Kidney (tissue), 14 donors: Measurements from ENCODE around the gene PRRC2A. TPM values are rescaled to one million over a fixed set of nuclear protein-coding genes. Genes with fewer than 3 reads are reported as not detected.

ENCODE experiments used
- DNase-seq, 5 donors: peaks; one replicate each; pipeline ENCODE4 v3.0.0-alpha.2; 2013 to 2020
- FAIRE-seq: peaks from 2 replicates; lab custom pipeline; 2012; peaks lifted over from hg19 to GRCh38; lab: Jason Lieb, UNC
- H3K27ac ChIP-seq, 2 donors: one replicate each; pipeline ENCODE4 v1.7.0; 2013; ENCODE audit warnings: low read depth in 2 of 2, low read length in 2 of 2, inconsistent platforms in 1 of 2
- H3K27me3 ChIP-seq: one replicate; pipeline ENCODE4 v1.7.1; 2013; ENCODE audit warnings: low read length, inconsistent platforms; ENCODE audit not compliant: control insufficient read depth, insufficient read depth
- H3K36me3 ChIP-seq, 3 donors: one replicate each; pipeline versions ENCODE4 v1.7.0 to v1.7.1; 2013; ENCODE audit warnings: low read length in 3 of 3, control low read depth in 1 of 3, inconsistent platforms in 1 of 3; ENCODE audit not compliant: insufficient read depth in 3 of 3, control insufficient read depth in 2 of 3
- H3K4me1 ChIP-seq, 3 donors: one replicate each; pipeline versions ENCODE4 v1.7.0 to v1.7.1; 2013; ENCODE audit warnings: low read length in 3 of 3, inconsistent platforms in 1 of 3, low read depth in 1 of 3; ENCODE audit not compliant: control insufficient read depth in 2 of 3, insufficient read depth in 2 of 3
- H3K4me3 ChIP-seq, 3 donors: one replicate each; pipeline versions ENCODE4 v1.7.0 to v1.8.1; 2013; ENCODE audit warnings: low read length in 3 of 3, control low read depth in 1 of 3, inconsistent platforms in 1 of 3
- H3K9ac ChIP-seq, 3 donors: one replicate each; pipeline versions ENCODE4 v1.7.0 to v1.7.1; 2013; ENCODE audit warnings: low read length in 3 of 3, control low read depth in 1 of 3, inconsistent platforms in 1 of 3
- H3K9me3 ChIP-seq, 3 donors: one replicate each; pipeline versions ENCODE4 v1.7.0 to v1.7.1; 2013; ENCODE audit warnings: low read length in 3 of 3, control low read depth in 1 of 3, inconsistent platforms in 1 of 3; ENCODE audit not compliant: control insufficient read depth in 2 of 3, insufficient read depth in 1 of 3
- intact Hi-C: fragments of 100-400 bp; cut with DNase I; formaldehyde crosslinking; loops from one replicate; pipeline ENCODE4 v1.11.1; 2022
- polyA plus RNA-seq: library from polyadenylated mRNA; stranded (reverse); fragments of 350-450 nt; fragmentation: Illumina TruSeq; extraction: RNeasy Lipid Tissue Mini Kit (QIAGEN cat#74804); gene quantifications from one replicate; pipeline ENCODE4 v1.2.3, GENCODE V29; 2014; ENCODE audit warnings: low read depth, low replicate concordance; ENCODE audit not compliant: insufficient read depth
- total RNA-seq: library from RNA; stranded (reverse); fragmentation: NEBNext Ultra II Directional; extraction: Animal tissue kit (Norgen Biotek cat#: 25700); gene quantifications from one replicate; pipeline ENCODE4 v1.2.1, GENCODE V29; 2021
- TF ChIP-seq, protein P1 (sequence below): IDR thresholded peaks from 3 replicates; pipeline ENCODE4 v1.5.1; 2012; ENCODE audit warnings: mild to moderate bottlenecking, moderate library complexity, borderline replicate concordance; ENCODE audit not compliant: insufficient read depth; ENCODE audit errors: extremely low read depth
- donor health status: control.
- donor health status: control.
- donor health status: control.
- donor health status: control.
- donor health status: control.
- donor health status: DM: yes; HTN: yes; CAD: no.
- donor health status: Normal renal cell carcinoma (clear cell type).

Gene PRRC2A
- total and polyA plus RNA-seq, 2 donors from 2014 or later, result 84.6 to 159 TPM

DNA sequence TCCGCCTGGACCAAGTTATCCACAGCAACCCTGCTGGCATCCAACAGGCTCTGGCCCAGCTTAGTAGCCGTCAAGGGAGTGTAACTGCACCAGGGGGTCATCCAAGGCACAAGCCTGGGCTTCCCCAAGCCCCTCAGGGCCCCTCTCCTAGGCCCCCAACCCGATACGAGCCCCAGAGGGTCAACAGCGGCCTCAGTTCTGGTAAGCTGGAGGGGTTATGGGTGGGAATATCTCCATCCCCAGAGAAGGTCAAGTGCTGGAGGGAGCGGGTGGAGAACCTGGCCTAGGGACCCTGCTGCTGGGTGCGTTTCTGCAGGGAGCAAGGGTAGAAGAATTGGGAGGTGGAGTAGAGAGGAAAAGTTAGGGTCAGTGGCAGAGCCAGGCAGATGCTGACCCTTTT, 12.9 kb downstream of the PRRC2A start:
- H3K4me1 ChIP-seq, result no peaks in the 10 kb centered on the region
- H3K36me3 ChIP-seq, result peaks cover 12 to 77% (median 34%) of the 10 kb centered on the region in 3 donors
- DNase-seq (no peak), FAIRE-seq (no peak)
- TF ChIP-seq, protein P1, sequence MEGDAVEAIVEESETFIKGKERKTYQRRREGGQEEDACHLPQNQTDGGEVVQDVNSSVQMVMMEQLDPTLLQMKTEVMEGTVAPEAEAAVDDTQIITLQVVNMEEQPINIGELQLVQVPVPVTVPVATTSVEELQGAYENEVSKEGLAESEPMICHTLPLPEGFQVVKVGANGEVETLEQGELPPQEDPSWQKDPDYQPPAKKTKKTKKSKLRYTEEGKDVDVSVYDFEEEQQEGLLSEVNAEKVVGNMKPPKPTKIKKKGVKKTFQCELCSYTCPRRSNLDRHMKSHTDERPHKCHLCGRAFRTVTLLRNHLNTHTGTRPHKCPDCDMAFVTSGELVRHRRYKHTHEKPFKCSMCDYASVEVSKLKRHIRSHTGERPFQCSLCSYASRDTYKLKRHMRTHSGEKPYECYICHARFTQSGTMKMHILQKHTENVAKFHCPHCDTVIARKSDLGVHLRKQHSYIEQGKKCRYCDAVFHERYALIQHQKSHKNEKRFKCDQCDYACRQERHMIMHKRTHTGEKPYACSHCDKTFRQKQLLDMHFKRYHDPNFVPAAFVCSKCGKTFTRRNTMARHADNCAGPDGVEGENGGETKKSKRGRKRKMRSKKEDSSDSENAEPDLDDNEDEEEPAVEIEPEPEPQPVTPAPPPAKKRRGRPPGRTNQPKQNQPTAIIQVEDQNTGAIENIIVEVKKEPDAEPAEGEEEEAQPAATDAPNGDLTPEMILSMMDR, result no peak
- no peaks in the 10 kb centered on the region for H3K9me3 ChIP-seq
- H3K9ac ChIP-seq, result no peak overlapping the region
- intact Hi-C loops, result no loop called here
- no peak overlapping the region for H3K4me3 ChIP-seq
- H3K27me3 ChIP-seq, result no peaks in the 10 kb centered on the region
- no peak overlapping the region for H3K27ac ChIP-seq

GRCh38 chr6:31634131-31634530, 13.6 kb downstream of the PRRC2A start:
- Histone ChIP-seq H3K27me3 (no peaks in the 10 kb centered on the region), H3K4me3 (no peak overlapping the region), H3K9me3 (no peaks in the 10 kb centered on the region), H3K36me3 (peaks cover 8 to 72% (median 33%) of the 10 kb centered on the region in 3 donors), H3K9ac (no peak overlapping the region), H3K27ac (no peak overlapping the region), H3K4me1 (no peaks in the 10 kb centered on the region)
- TF ChIP-seq, protein P1, result no peak
- FAIRE-seq (no peak), DNase-seq (no peak)
- intact Hi-C loops, result no loop called here

GRCh38 chr6:31634969-31635575, 14.6 kb downstream of the PRRC2A start:
- Histone ChIP-seq H3K9ac (no peak overlapping the region), H3K36me3 (peaks cover 6 to 80% (median 36%) of the 10 kb centered on the region in 3 donors), H3K4me1 (no peaks in the 10 kb centered on the region), H3K9me3 (no peaks in the 10 kb centered on the region), H3K27me3 (no peaks in the 10 kb centered on the region), H3K27ac (no peak overlapping the region), H3K4me3 (no peak overlapping the region)
- FAIRE-seq (no peak), DNase-seq (no peak)
- TF ChIP-seq, protein P1, result no peak
- intact Hi-C loops, result no loop called here
